Nephron (organoid): ENCODE measurements around the gene TTC27.

Source experiments
- H3K27ac Mint-ChIP-seq, 3 experiments: 2 replicates each; pipeline ENCODE4 v1.8.0; 2020; ENCODE audit warnings: mixed read lengths in 3 of 3, mild to moderate bottlenecking in 2 of 3, moderate library complexity in 1 of 3
- H3K27me3 Mint-ChIP-seq: 2 replicates; pipeline ENCODE4 v1.8.0; 2021; ENCODE audit warnings: low read depth, mild to moderate bottlenecking, moderate library complexity, mixed read lengths
- H3K36me3 Mint-ChIP-seq: 2 replicates; pipeline ENCODE4 v1.8.0; 2020; ENCODE audit warnings: low read depth, mixed read lengths
- H3K4me1 Mint-ChIP-seq: 2 replicates; pipeline ENCODE4 v1.8.0; 2020; ENCODE audit warnings: mixed read lengths
- H3K4me3 Mint-ChIP-seq, 3 experiments: 2 replicates each; pipeline ENCODE4 v1.8.0; 2020; ENCODE audit warnings: mild to moderate bottlenecking in 3 of 3, mixed read lengths in 3 of 3, moderate library complexity in 2 of 3
- H3K9me3 Mint-ChIP-seq: 2 replicates; pipeline ENCODE4 v1.8.0; 2020; ENCODE audit warnings: mixed read lengths
- TF ChIP-seq, protein P1 (sequence below), 3 experiments: fragments of 200-600 bp; sonication (generic); IDR thresholded peaks; one replicate each; pipeline ENCODE4 v1.5.0; 2021; ENCODE audit warnings: antibody characterized with exemption in 3 of 3; ENCODE audit not compliant: unreplicated experiment in 3 of 3

The TTC27 gene

DNA sequence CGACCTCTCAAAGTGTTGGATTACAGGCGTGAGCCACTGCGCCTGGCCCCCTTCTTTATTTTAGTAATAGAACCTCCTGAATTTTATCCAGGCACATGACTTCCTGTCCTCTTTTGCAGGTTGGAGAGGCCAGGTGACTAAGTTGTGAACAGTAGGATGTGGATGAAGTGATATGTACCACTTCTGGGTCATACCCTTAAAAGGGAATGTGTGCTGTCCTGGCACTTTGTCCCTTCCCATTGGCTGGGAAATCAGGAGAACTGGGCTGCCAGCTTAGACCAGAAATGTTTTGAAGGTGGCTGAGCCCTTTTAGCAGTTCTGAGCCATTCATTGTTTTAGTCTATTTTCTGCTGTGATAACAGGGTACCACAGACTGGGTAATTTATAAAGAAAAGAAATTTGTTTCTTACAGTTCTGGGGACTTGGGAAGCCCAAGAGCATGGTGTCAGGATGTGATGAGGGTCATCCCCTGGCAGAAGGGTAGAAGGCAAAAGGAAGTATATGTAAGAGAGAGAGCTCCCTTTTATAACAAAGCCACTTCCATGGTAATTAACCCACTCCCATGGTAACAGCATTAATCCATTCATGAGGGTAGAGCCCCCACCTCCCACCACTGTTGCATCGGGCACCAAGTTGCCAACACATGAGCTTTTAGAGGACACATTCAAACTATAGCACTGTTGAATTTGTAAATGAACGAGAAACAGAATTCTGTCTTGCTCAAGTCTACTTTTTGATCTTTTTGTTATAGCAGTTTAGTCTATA lies 79.1 kb downstream of the TTC27 start:
- no peaks in the 10 kb centered on the region for H3K9me3 Mint-ChIP-seq
- H3K27me3 Mint-ChIP-seq = no peaks in the 10 kb centered on the region
- H3K27ac Mint-ChIP-seq = no peak overlapping the region
- peaks cover 9% of the 10 kb centered on the region for H3K4me1 Mint-ChIP-seq
- H3K36me3 Mint-ChIP-seq = peaks cover 17% of the 10 kb centered on the region
- no peak overlapping the region for H3K4me3 Mint-ChIP-seq
- TF ChIP-seq, protein P1, sequence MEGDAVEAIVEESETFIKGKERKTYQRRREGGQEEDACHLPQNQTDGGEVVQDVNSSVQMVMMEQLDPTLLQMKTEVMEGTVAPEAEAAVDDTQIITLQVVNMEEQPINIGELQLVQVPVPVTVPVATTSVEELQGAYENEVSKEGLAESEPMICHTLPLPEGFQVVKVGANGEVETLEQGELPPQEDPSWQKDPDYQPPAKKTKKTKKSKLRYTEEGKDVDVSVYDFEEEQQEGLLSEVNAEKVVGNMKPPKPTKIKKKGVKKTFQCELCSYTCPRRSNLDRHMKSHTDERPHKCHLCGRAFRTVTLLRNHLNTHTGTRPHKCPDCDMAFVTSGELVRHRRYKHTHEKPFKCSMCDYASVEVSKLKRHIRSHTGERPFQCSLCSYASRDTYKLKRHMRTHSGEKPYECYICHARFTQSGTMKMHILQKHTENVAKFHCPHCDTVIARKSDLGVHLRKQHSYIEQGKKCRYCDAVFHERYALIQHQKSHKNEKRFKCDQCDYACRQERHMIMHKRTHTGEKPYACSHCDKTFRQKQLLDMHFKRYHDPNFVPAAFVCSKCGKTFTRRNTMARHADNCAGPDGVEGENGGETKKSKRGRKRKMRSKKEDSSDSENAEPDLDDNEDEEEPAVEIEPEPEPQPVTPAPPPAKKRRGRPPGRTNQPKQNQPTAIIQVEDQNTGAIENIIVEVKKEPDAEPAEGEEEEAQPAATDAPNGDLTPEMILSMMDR (IDR thresholded peaks at IDR 0.05; ENCODE audit: unreplicated experiment in 3 of 3) = no peak

DNA sequence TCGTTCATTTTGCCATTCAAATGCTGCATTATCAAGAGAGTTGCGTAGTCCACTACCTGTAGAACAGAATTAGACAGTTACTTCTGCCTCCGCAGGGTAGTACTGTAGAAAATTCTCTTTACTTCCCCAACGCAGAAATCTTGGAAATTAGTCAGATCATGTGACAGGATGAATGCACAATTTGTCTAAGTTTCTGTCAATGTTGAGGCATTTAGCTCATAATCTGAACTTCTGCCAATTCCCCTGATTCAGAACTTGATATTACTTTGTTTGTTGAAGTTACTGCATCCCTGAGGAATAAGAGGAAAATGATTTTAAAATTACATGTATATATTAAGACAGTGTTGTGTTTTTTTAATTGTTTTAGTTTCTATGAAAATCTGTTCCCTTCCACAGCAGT lies 83.4 kb downstream of the TTC27 start:
- no peaks in the 10 kb centered on the region for H3K9me3 Mint-ChIP-seq
- no peaks in the 10 kb centered on the region for H3K27me3 Mint-ChIP-seq
- TF ChIP-seq, protein P1 (IDR thresholded peaks at IDR 0.05; ENCODE audit: unreplicated experiment in 3 of 3) = no peak
- H3K4me1 Mint-ChIP-seq = peaks cover 33% of the 10 kb centered on the region
- H3K4me3 Mint-ChIP-seq = no peak overlapping the region
- H3K36me3 Mint-ChIP-seq = peaks cover 22% of the 10 kb centered on the region
- H3K27ac Mint-ChIP-seq = peak overlapping the region in 1 of 3 experiments; percentile 11

DNA sequence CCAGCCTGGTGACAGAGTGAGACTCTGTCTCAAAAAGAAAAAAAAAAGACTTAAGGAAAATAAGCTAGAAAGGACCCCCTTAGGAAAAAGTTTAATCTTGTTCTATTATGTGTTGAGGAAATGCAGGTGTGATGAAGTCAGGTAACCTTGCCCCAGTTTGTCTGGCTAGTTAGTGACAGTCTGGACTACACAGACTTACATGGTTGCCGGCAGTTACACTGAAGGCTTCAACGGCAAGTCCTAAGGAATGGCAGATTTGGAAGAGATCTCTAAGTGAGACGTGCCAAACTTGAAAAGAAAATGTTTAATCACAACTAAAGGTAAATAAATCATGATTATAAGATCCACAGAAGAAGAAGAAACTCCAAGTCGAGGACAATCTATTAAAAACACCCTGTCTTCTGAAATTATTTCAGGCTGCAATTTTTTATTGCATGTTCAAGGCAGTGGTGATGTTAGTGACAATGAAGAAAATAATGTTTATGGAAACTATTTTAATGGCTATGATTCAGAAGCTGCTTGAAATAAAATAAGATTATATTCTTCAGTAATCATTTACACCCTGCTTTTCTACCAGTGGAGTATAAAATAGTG lies 84.2 kb downstream of the TTC27 start:
- peaks cover 37% of the 10 kb centered on the region for H3K4me1 Mint-ChIP-seq
- peak overlapping the region in 1 of 3 experiments; percentile 11 for H3K27ac Mint-ChIP-seq
- no peaks in the 10 kb centered on the region for H3K9me3 Mint-ChIP-seq
- no peaks in the 10 kb centered on the region for H3K27me3 Mint-ChIP-seq
- H3K4me3 Mint-ChIP-seq = no peak overlapping the region
- H3K36me3 Mint-ChIP-seq = peaks cover 22% of the 10 kb centered on the region
- TF ChIP-seq, protein P1 (IDR thresholded peaks at IDR 0.05; ENCODE audit: unreplicated experiment in 3 of 3) = no peak

DNA sequence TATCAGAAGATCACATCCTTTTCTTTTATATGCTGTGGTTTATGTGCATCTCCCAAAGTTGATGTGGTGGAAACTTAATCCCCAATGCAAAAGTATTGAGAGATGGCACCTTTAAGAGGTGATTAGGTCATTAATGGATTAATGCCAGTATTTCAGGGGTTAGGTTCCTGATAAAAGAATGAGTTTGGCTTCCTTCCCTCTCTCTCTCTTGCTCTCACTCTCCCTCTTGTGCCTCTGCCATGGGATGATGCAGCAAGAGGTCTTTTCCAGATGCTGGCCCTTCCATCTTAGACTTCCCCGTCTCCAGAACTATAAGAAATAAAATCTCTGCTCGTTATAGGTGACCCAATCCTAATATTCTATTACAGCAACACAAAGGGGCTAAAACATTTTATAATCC lies 85.0 kb downstream of the TTC27 start:
- no peak overlapping the region for H3K4me3 Mint-ChIP-seq
- peaks cover 22% of the 10 kb centered on the region for H3K36me3 Mint-ChIP-seq
- H3K27ac Mint-ChIP-seq = peak overlapping the region in 2 of 3 experiments; percentile 8 to 18
- no peaks in the 10 kb centered on the region for H3K27me3 Mint-ChIP-seq
- TF ChIP-seq, protein P1 (IDR thresholded peaks at IDR 0.05; ENCODE audit: unreplicated experiment in 3 of 3) = no peak
- H3K4me1 Mint-ChIP-seq = peaks cover 42% of the 10 kb centered on the region
- H3K9me3 Mint-ChIP-seq = no peaks in the 10 kb centered on the region

DNA sequence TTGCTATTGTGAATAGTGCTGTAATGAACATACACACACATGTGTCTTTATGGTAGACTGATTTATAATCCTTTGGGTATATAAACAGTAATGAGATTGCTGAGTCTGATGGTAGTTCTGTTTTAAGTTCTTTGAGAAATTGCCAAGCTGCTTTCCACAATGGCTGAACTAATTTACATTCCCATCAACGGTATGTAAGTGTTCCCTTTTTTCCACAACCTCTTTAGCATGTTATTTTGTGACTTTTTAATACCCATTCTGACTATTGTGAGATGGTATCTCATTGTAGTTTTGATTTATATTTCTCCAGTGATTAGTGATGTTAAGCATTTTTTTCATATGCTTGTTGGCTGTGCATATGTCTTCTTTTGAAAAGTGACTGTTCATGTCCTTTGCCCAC lies 86.7 kb downstream of the TTC27 start:
- Mint-ChIP-seq H3K27ac (peak overlapping the region in 1 of 3 experiments; percentile 54), H3K4me1 (peaks cover 42% of the 10 kb centered on the region), H3K9me3 (no peaks in the 10 kb centered on the region), H3K36me3 (peaks cover 22% of the 10 kb centered on the region), H3K4me3 (no peak overlapping the region), H3K27me3 (no peaks in the 10 kb centered on the region)
- TF ChIP-seq, protein P1 (IDR thresholded peaks at IDR 0.05; ENCODE audit: unreplicated experiment in 3 of 3) = no peak
